ENCODE measurements around the gene GNAO1. TPM values are rescaled to one million over a fixed set of nuclear protein-coding genes. Genes with fewer than 3 reads are reported as not detected.

Gene GNAO1
- total RNA-seq, 1 experiment from 2014 or later: not detected

DNA sequence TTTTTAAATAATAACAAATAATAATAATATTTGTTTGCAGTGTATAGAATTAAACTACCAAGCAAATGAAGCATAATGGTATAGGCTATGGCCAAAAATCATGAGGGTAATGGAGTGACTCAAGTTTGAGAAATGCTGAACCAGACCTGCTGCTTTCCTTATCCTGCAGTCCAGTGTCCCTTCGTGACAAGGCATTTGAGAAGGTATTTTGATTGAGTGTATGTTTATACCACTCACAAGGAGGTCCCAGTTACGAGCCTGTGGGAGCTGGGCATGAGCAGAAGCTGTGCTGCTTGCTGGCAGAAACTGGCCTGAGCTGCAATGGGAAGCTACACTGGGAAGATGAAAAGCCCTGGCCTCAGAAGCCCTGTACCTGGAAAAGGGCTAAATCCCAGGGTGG, 50.3 kb downstream of the GNAO1 start:
- ChIA-PET CTCF (no interaction called here), POLR2A (ENCODE audit: low non-redundant PET) (no interaction called here)
- Histone ChIP-seq H3K36me3 (ENCODE audit: insufficient read depth, low read length, poor library complexity, severe bottlenecking) (no peaks in the 10 kb centered on the region), H3K4me3 (ENCODE audit: low read depth, low read length, poor library complexity, severe bottlenecking) (no peak overlapping the region), H3K27ac (ENCODE audit: low read depth, low read length, poor library complexity, severe bottlenecking) (no peak overlapping the region), H3K27me3 (replicated peaks; ENCODE audit: insufficient read depth, low read depth, low read length, poor library complexity) (no peaks in the 10 kb centered on the region), H3K9me3 (ENCODE audit: low read depth, low read length, poor library complexity, severe bottlenecking) (no peaks in the 10 kb centered on the region), H3K4me1 (ENCODE audit: insufficient read depth, low read length, poor library complexity, severe bottlenecking) (no peaks in the 10 kb centered on the region)
- BruUV-seq (replicated peaks): no TSS peak
- DNase-seq (ENCODE audit: low spot score): no peak
- intact Hi-C loops (cut with micrococcal nuclease; ENCODE audit: unreplicated experiment): no loop called here
- no peak for TF ChIP-seq EZH2 (IDR thresholded peaks at IDR 0.05; ENCODE audit: borderline replicate concordance, low read depth, low read length, poor library complexity, severe bottlenecking)
- TF ChIP-seq, protein P1, sequence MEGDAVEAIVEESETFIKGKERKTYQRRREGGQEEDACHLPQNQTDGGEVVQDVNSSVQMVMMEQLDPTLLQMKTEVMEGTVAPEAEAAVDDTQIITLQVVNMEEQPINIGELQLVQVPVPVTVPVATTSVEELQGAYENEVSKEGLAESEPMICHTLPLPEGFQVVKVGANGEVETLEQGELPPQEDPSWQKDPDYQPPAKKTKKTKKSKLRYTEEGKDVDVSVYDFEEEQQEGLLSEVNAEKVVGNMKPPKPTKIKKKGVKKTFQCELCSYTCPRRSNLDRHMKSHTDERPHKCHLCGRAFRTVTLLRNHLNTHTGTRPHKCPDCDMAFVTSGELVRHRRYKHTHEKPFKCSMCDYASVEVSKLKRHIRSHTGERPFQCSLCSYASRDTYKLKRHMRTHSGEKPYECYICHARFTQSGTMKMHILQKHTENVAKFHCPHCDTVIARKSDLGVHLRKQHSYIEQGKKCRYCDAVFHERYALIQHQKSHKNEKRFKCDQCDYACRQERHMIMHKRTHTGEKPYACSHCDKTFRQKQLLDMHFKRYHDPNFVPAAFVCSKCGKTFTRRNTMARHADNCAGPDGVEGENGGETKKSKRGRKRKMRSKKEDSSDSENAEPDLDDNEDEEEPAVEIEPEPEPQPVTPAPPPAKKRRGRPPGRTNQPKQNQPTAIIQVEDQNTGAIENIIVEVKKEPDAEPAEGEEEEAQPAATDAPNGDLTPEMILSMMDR (conservative IDR thresholded peaks at IDR 0.05; ENCODE audit: low read depth, low read length): no peak

DNA sequence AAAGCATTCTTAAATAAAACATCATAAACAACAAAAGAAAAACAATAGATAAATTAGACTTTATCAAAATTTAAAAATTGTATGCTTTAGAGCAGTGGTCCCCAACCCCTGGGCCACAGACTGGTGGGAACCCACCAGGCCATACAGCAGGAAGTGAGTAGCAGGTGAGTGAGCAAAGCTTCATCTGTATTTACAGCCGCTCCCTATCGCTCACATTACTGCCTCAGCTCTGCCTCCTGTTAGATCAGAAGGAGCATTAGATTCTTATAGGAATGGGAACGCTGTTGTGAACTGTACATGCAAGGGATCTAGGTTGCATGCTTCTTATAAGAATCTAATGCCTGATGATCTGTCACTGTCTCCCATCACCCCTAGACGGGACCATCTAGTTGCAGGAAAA, 51.5 kb downstream of the GNAO1 start:
- POLR2A ChIA-PET (ENCODE audit: low non-redundant PET): no interaction called here
- intact Hi-C loops (cut with micrococcal nuclease; ENCODE audit: unreplicated experiment): no loop called here
- Histone ChIP-seq H3K36me3 (ENCODE audit: insufficient read depth, low read length, poor library complexity, severe bottlenecking) (no peaks in the 10 kb centered on the region), H3K4me3 (ENCODE audit: low read depth, low read length, poor library complexity, severe bottlenecking) (no peak overlapping the region), H3K27me3 (replicated peaks; ENCODE audit: insufficient read depth, low read depth, low read length, poor library complexity) (no peaks in the 10 kb centered on the region), H3K27ac (ENCODE audit: low read depth, low read length, poor library complexity, severe bottlenecking) (no peak overlapping the region), H3K4me1 (ENCODE audit: insufficient read depth, low read length, poor library complexity, severe bottlenecking) (no peaks in the 10 kb centered on the region), H3K9me3 (ENCODE audit: low read depth, low read length, poor library complexity, severe bottlenecking) (no peaks in the 10 kb centered on the region)
- no peak for DNase-seq (ENCODE audit: low spot score)
- CTCF ChIA-PET: no interaction called here
- TF ChIP-seq, protein P1 (conservative IDR thresholded peaks at IDR 0.05; ENCODE audit: low read depth, low read length): no peak
- no peak for TF ChIP-seq EZH2 (IDR thresholded peaks at IDR 0.05; ENCODE audit: borderline replicate concordance, low read depth, low read length, poor library complexity, severe bottlenecking)
- no TSS peak for BruUV-seq (replicated peaks)

DNA sequence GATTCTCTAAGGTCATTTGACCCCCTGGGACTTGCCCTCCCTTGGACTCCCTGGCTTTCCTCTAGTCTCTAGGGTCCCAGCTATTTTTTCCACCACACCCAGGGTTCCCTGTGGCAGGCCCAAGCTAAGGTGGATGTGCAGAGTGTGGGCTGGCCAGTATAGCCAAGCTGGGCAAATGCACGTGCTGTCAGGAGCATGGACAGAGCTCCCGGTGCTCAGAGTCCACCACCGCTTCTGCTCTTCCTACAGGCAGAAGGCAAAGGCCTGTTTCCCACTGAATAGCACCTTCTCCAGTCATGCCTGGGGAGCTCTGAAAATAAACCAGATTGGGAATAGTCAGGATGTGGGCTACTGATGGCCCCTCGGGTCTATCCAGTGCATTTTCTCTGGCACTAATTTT, 53.3 kb downstream of the GNAO1 start:
- TF ChIP-seq, protein P1 (conservative IDR thresholded peaks at IDR 0.05; ENCODE audit: low read depth, low read length): no peak
- no peak for TF ChIP-seq EZH2 (IDR thresholded peaks at IDR 0.05; ENCODE audit: borderline replicate concordance, low read depth, low read length, poor library complexity, severe bottlenecking)
- no peak for DNase-seq (ENCODE audit: low spot score)
- Histone ChIP-seq H3K4me1 (ENCODE audit: insufficient read depth, low read length, poor library complexity, severe bottlenecking) (no peaks in the 10 kb centered on the region), H3K27ac (ENCODE audit: low read depth, low read length, poor library complexity, severe bottlenecking) (no peak overlapping the region), H3K4me3 (ENCODE audit: low read depth, low read length, poor library complexity, severe bottlenecking) (no peak overlapping the region), H3K36me3 (ENCODE audit: insufficient read depth, low read length, poor library complexity, severe bottlenecking) (no peaks in the 10 kb centered on the region), H3K9me3 (ENCODE audit: low read depth, low read length, poor library complexity, severe bottlenecking) (no peaks in the 10 kb centered on the region), H3K27me3 (replicated peaks; ENCODE audit: insufficient read depth, low read depth, low read length, poor library complexity) (no peaks in the 10 kb centered on the region)
- BruUV-seq (replicated peaks): no TSS peak
- CTCF ChIA-PET: no interaction called here
- intact Hi-C loops (cut with micrococcal nuclease; ENCODE audit: unreplicated experiment): no loop called here
- POLR2A ChIA-PET (ENCODE audit: low non-redundant PET): no interaction called here
